Glutamatergic neuron (in vitro differentiated cells): ENCODE data around the gene CTU1. TPM values are rescaled to one million over a fixed set of nuclear protein-coding genes. Genes with fewer than 3 reads are reported as not detected.

Source experiments
- DNase-seq: peaks from one replicate; pipeline ENCODE4 v3.0.0; 2022
- H3K27ac Mint-ChIP-seq: one replicate; pipeline ENCODE4 v1.8.0; 2020; ENCODE audit warnings: mild to moderate bottlenecking, mixed read lengths, inconsistent platforms; ENCODE audit not compliant: unreplicated experiment
- H3K27me3 Mint-ChIP-seq: one replicate; pipeline ENCODE4 v1.8.0; 2020; ENCODE audit warnings: mild to moderate bottlenecking, moderate library complexity, mixed read lengths, inconsistent platforms; ENCODE audit not compliant: unreplicated experiment
- H3K36me3 Mint-ChIP-seq: one replicate; pipeline ENCODE4 v1.8.0; 2020; ENCODE audit warnings: mild to moderate bottlenecking, mixed read lengths, inconsistent platforms; ENCODE audit not compliant: unreplicated experiment
- H3K4me1 Mint-ChIP-seq: one replicate; pipeline ENCODE4 v1.8.0; 2020; ENCODE audit warnings: mild to moderate bottlenecking, low read depth, mixed read lengths, inconsistent platforms; ENCODE audit not compliant: unreplicated experiment
- H3K4me3 Mint-ChIP-seq: one replicate; pipeline ENCODE4 v1.8.0; 2020; ENCODE audit warnings: mild to moderate bottlenecking, mixed read lengths, inconsistent platforms; ENCODE audit not compliant: unreplicated experiment
- H3K9me3 Mint-ChIP-seq: one replicate; pipeline ENCODE4 v1.8.0; 2020; ENCODE audit warnings: mild to moderate bottlenecking, moderate library complexity, mixed read lengths, inconsistent platforms; ENCODE audit not compliant: unreplicated experiment
- total RNA-seq: library from RNA; stranded (reverse); fragmentation: NEBNext Ultra II Directional; extraction: Animal tissue kit (Norgen Biotek cat#: 25700); gene quantifications from one replicate; pipeline ENCODE4 v1.2.1, GENCODE V29; 2021; ENCODE audit not compliant: unreplicated experiment
- TF ChIP-seq, protein P1 (sequence below): fragments of 200-600 bp; sonication (generic); IDR thresholded peaks from one replicate; pipeline ENCODE4 v1.5.0; 2021; ENCODE audit not compliant: partially characterized antibody, unreplicated experiment

The CTU1 gene
- total RNA-seq, 1 donor from 2014 or later = 8.0 TPM

- Mint-ChIP-seq H3K4me1 (peaks cover 10% of the 10 kb centered on the region), H3K9me3 (peaks cover 3% of the 10 kb centered on the region), H3K27me3 (peaks cover 9% of the 10 kb centered on the region), H3K36me3 (no peaks in the 10 kb centered on the region), H3K27ac (no peak overlapping the region), H3K4me3 (no peak overlapping the region)
- TF ChIP-seq, protein P1, sequence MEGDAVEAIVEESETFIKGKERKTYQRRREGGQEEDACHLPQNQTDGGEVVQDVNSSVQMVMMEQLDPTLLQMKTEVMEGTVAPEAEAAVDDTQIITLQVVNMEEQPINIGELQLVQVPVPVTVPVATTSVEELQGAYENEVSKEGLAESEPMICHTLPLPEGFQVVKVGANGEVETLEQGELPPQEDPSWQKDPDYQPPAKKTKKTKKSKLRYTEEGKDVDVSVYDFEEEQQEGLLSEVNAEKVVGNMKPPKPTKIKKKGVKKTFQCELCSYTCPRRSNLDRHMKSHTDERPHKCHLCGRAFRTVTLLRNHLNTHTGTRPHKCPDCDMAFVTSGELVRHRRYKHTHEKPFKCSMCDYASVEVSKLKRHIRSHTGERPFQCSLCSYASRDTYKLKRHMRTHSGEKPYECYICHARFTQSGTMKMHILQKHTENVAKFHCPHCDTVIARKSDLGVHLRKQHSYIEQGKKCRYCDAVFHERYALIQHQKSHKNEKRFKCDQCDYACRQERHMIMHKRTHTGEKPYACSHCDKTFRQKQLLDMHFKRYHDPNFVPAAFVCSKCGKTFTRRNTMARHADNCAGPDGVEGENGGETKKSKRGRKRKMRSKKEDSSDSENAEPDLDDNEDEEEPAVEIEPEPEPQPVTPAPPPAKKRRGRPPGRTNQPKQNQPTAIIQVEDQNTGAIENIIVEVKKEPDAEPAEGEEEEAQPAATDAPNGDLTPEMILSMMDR = no peak
- no peak for DNase-seq
Measured at GRCh38 chr19:51125421-51126075, 17.3 kb upstream of the CTU1 start.

GRCh38 chr19:51124729-51125128 lies 16.5 kb upstream of the CTU1 start, which contains the start of gene SIGLEC9:
Gene SIGLEC9 (plus strand): TSS chr19:51124906. CDS start chr19:51124975, 69 bp downstream.
- Mint-ChIP-seq H3K4me1 (peaks cover 7% of the 10 kb centered on the region), H3K4me3 (no peak within 1 kb of the TSS), H3K27ac (no peak within 1 kb of the TSS), H3K27me3 (peaks cover 8% of the 10 kb centered on the region), H3K9me3 (peaks cover 2% of the 10 kb centered on the region), H3K36me3 (no peaks in the 10 kb centered on the region)
- no peak for DNase-seq
- TF ChIP-seq, protein P1 = no peak

DNA sequence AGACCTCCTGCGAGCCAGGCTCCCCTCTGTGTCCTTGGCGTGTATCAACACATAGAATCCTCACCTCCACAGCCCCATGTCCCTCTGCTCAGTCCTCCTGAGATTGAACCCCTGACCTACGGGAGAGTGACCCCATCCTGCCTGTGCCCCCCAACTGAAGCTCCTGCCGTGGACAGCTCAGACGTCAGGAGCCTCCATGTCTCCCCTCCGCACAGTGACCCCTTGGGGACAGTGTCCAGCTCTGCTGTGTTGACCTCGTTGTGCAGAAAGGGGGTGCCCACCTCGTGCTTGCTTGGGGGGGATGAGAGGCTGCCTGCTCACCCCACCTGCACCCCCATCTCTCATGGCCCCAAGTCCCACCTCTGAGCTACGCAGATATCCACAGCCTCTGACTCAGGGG lies 16.0 kb upstream of the CTU1 start:
- Mint-ChIP-seq H3K27me3 (peaks cover 7% of the 10 kb centered on the region), H3K4me1 (peaks cover 7% of the 10 kb centered on the region), H3K4me3 (no peak overlapping the region), H3K36me3 (no peaks in the 10 kb centered on the region), H3K9me3 (peaks cover 2% of the 10 kb centered on the region), H3K27ac (no peak overlapping the region)
- no peak for DNase-seq
- TF ChIP-seq, protein P1 = no peak

GRCh38 chr19:51123802-51124201 lies 15.6 kb upstream of the CTU1 start:
- Mint-ChIP-seq H3K36me3 (no peaks in the 10 kb centered on the region), H3K9me3 (peaks cover 2% of the 10 kb centered on the region), H3K4me1 (peaks cover 7% of the 10 kb centered on the region), H3K4me3 (no peak overlapping the region), H3K27ac (no peak overlapping the region), H3K27me3 (peaks cover 7% of the 10 kb centered on the region)
- DNase-seq = no peak
- TF ChIP-seq, protein P1 = no peak

GRCh38 chr19:51123381-51123800 lies 15.2 kb upstream of the CTU1 start:
- no peaks in the 10 kb centered on the region for H3K9me3 Mint-ChIP-seq
- no peaks in the 10 kb centered on the region for H3K36me3 Mint-ChIP-seq
- TF ChIP-seq, protein P1 = no peak

More at GRCh38 chr19:51123381-51123800, 15.2 kb upstream of the CTU1 start:
- no peak for DNase-seq
- Mint-ChIP-seq H3K4me3 (no peak overlapping the region), H3K27ac (no peak overlapping the region), H3K27me3 (peaks cover 5% of the 10 kb centered on the region), H3K4me1 (peaks cover 7% of the 10 kb centered on the region)
